Hypothalamus (tissue), 51 donors: ENCODE results near the gene LEFTY1.

Source experiments
- DNase-seq, 51 donors: peaks; one replicate each; lab custom pipeline; 2025; lab: John Stamatoyannopoulos, UW

Gene LEFTY1

GRCh38 chr1:225917536-225917935, 28.6 kb upstream of the LEFTY1 start:
- no peak for DNase-seq

- DNase-seq: no peak
Observed at GRCh38 chr1:225917101-225917500, 28.2 kb upstream of the LEFTY1 start.

- peak in 16 of 51 donors; percentile 3 to 40 (median 26) for DNase-seq
Observed at GRCh38 chr1:225915538-225915991, 26.6 kb upstream of the LEFTY1 start.

GRCh38 chr1:225914947-225915346, 26.0 kb upstream of the LEFTY1 start:
- DNase-seq: peak in 9 of 51 donors; percentile 6 to 37 (median 14)

- DNase-seq: no peak
Observed at GRCh38 chr1:225914391-225914790, 25.4 kb upstream of the LEFTY1 start.

GRCh38 chr1:225911191-225912130, 22.5 kb upstream of the LEFTY1 start:
- peak in 40 of 51 donors; percentile 3 to 81 (median 33) for DNase-seq

- DNase-seq: no peak
Observed at GRCh38 chr1:225909477-225909876, 20.5 kb upstream of the LEFTY1 start.

GRCh38 chr1:225908773-225909172, 19.8 kb upstream of the LEFTY1 start:
- no peak for DNase-seq

- no peak for DNase-seq
Observed at GRCh38 chr1:225908013-225908640, 19.2 kb upstream of the LEFTY1 start.

- no peak for DNase-seq
Observed at GRCh38 chr1:225907341-225907740, 18.4 kb upstream of the LEFTY1 start.

GRCh38 chr1:225906467-225906866, 17.5 kb upstream of the LEFTY1 start:
- DNase-seq: no peak

GRCh38 chr1:225903623-225904022, 14.7 kb upstream of the LEFTY1 start:
- no peak for DNase-seq

- no peak for DNase-seq
Observed at GRCh38 chr1:225899044-225899925, 10.3 kb upstream of the LEFTY1 start.

GRCh38 chr1:225897595-225898514, 8.9 kb upstream of the LEFTY1 start:
- no peak for DNase-seq

- no peak for DNase-seq
Observed at GRCh38 chr1:225896937-225897549, 8.1 kb upstream of the LEFTY1 start.

GRCh38 chr1:225896494-225896893, 7.5 kb upstream of the LEFTY1 start:
- DNase-seq: no peak

GRCh38 chr1:225892307-225892706, 3.4 kb upstream of the LEFTY1 start:
- DNase-seq: no peak

- DNase-seq: no peak
Observed at GRCh38 chr1:225891229-225891972, 2.5 kb upstream of the LEFTY1 start.
